Keratinocyte (primary cell): Measurements from ENCODE around the gene SYT8.

Experiments used
- CTCF ChIP-seq, 3 experiments: IDR thresholded peaks in 1 of 3; conservative IDR thresholded peaks in 1 of 3; optimal IDR thresholded peaks in 1 of 3; 2 replicates in 2 of 3; 3 replicates in 1 of 3; pipeline versions ENCODE3 to v1.5.1; 2011; ENCODE audit warnings: low read length in 3 of 3, mild to moderate bottlenecking in 3 of 3, moderate library complexity in 2 of 3, control low read depth in 1 of 3, inconsistent platforms in 1 of 3; ENCODE audit not compliant: insufficient read depth in 2 of 3; ENCODE audit errors: extremely low read depth in 1 of 3
- EZH2 ChIP-seq: IDR thresholded peaks from one replicate; pipeline ENCODE4 v1.6.1; 2012; ENCODE audit warnings: inconsistent platforms, mild to moderate bottlenecking, low read length, moderate library complexity

DNA sequence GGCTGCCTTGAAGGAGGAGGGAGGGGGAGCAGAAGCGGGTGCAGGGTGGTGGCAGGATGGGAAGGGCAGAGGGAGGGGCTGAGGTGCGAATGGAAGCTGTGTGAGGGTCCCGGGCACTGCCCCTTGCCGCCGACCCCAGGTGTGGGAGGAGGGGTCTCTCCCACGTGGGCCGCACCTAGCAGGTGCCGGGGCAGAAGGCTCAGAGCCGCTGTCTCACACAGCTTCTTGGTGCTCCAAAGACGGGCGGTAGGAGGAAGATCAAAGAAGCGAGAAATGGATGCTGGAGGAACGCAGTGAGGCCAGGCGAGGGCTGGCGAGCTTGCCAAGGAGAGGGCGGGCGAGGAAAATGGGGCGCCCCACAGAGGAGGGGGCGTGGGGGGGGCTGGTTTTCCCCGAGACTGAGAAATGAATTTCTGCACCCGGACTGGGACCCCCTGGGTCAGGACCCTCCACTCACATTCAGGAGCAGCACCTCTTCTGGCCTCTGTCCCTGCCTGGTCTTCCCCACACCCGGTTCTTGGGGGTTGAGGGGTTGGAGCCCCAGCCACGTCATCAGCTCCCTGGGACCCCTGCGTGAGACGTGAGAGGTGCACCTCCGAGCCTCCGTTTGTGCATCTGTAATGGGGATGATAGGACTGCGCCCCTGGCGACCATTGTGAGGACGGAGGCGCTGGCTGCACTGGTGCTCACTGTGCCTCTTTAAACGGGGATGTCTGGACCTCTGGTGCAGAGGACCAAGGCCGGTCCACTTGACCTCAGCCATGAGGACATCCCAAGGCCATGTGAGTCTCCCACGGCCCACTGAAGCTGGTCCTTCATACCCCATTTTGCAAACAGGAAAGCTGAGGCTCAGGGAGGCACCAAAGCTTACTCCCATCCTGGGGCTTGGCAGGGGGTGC, 34.9 kb downstream of the SYT8 start:
- TF ChIP-seq CTCF (optimal IDR thresholded peaks at IDR 0.05 in 1 of 3, IDR thresholded peaks at IDR 0.05 in 1 of 3, conservative IDR thresholded peaks at IDR 0.05 in 1 of 3; ENCODE audit: extremely low read depth in 1 of 3, insufficient read depth in 2 of 3, low read length in 3 of 3): peak in 1 of 3 experiments; percentile 1
- TF ChIP-seq EZH2: no peak
